GDM1 (cell line): Measurements from ENCODE around the gene SACM1L.

Source experiments
- DNase-seq: peaks from one replicate; lab custom pipeline; 2025; lab: John Stamatoyannopoulos, UW

SACM1L gene

GRCh38 chr3:45790596-45790995 lies 101.4 kb downstream of the SACM1L start:
- no peak for DNase-seq

- no peak for DNase-seq
Measured at GRCh38 chr3:45792036-45792435, 102.8 kb downstream of the SACM1L start.

GRCh38 chr3:45792516-45793172 lies 103.4 kb downstream of the SACM1L start:
- DNase-seq = no peak

- no peak for DNase-seq
Measured at GRCh38 chr3:45793482-45794176, 104.4 kb downstream of the SACM1L start.

GRCh38 chr3:45794177-45794560 lies 105.0 kb downstream of the SACM1L start:
- DNase-seq = no peak

- no peak for DNase-seq
Measured at GRCh38 chr3:45794660-45795059, 105.5 kb downstream of the SACM1L start.
